HG03175 (cell line): ENCODE results near the gene GFPT1.
"Not testable (repeated sequence)": the region's sequence is repeated elsewhere in the genome, so short reads cannot be mapped to it uniquely, and the experiment has no call there.

Source experiments
- ATAC-seq: cut with Tn5 transposase; IDR thresholded peaks from one replicate; pipeline ENCODE4 v1.9.1; 2021; ENCODE audit warnings: mild to moderate bottlenecking, moderate library complexity; ENCODE audit not compliant: unreplicated experiment

The GFPT1 gene

DNA sequence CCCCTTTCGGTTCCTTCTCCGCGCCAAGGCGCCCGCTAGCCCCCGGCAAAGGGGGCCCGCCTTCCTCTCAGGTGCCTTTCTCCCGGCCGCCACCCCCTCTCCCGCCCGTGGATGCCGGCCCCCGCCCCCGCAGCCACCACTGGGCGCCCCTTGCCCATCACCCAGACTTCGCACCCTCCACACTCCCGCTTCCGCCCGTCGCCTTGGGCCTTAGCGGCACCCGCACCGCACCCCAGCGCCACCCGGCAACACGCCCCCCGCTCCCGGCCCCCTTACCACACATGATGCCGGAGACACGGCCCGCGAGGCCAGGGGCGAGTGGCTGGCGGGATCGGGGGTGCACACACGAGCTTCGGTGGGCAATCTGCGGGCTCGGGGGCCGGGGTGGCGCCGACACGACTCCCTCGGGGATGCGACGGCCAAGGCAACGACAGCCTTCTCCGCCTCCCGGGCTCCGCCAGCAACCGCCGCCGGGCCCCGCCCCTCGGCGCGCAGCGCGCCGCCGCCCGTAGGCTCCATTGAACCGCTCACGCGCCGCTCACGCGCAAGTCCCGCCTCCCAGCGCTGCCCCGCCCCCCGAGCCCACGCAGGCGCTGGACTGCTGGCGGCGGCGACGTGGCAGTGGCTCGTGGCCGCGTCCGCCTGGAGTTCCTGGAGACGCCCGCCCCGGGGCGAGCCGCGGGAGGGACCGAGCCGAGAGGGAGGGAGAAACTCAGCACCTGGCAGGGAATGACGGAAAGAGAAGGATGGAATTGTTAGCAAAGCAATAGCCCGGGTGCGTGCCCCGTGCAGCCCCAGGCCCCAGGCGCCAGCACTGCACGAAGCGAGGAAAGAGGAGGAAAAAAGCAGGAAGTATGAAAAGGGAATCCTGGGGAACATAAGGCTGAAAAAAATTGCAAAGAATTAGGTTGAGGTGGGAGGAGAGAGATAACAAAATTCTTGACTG lies at the start of gene GFPT1:
GFPT1 (minus strand) TSS at position 439 of the 946 bp plus-strand sequence; CDS start at position 283, 156 bp downstream.
- ATAC-seq: peak; percentile 89

DNA sequence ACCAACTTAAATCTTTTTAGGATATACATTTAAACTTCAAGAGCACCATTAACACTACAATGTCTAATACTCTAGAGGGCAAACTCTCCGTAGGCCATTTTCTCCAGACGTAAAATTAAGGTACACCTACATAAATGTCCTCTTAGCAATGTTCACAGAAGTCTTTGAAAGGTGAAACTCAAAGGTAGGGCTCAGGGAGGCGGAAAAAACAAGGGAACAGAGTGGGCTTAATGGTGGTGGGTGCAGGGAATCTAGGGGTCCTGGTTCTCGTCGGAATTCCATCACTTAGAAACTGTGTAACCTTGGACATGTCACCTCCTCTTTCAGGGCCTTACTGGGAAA lies 49.5 kb upstream of the GFPT1 start:
- ATAC-seq: peak; percentile 8

DNA sequence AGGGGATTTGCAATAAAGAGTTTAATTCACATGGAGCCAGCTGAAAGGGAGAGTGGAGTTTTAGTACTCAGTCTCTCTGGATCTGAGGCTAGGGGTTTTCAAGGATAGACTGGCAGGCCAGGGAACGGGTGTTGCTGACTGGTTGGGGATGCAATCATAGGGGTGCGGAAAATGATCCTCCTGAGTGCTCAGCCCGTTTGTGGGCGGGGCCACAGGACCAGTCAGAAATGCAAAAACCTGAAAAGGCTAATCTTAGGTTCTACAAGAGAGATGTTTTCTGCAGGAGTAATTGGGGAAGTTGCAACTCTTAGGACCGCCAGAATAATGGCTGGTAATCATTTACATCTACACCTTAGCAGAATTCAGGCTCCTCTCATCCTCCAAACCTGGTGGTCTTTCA lies 47.7 kb upstream of the GFPT1 start:
- no peak for ATAC-seq

DNA sequence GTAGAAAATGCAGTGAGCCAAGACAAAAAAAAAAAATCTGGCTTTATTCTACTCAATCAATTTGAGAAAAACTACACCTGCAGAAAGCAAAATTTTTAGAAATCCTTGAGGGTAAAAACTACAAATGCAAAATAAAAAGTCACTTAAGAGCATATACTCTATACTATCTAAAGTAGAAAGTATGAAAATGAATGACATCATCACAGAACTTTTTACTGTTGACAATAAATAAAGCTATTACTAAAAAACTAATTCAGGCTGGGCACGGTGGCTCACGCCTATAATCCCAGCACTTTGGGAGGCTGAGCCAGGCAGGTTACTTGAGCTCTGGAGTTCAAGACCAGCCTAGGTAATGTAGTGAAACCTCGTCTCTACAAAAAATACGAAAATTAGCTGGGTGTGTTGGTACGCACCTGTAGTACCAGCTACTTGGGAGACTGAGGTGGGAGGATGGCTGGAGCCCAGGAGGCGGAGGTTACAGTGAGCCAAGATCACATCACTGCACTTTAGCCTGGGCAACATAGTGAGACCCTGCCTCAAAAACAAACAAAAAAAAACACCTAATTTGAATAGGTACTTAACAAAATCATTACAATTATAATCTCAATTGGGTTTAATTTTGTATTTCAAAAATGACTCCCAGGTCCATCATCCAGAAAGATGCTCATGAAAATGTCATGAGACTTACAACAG lies 42.6 kb upstream of the GFPT1 start:
- ATAC-seq: no peak

DNA sequence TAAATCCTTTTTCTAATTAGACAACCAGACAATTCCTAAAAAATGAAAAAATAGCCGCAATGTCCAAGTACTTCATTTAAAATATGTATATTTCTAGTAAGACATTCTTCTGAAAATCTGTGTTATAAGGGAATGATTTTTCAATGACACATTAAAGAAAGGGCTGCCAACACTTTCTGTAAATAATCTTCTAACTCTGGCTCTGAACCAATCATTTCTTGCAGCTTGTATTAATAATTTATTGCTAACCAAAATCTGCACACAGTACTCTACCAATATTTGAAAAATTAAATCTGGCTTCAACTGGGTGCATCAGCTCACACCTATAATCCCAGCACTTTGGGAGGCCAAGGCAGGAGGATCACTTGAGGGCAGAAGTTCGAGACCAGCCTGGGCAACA lies 42.0 kb upstream of the GFPT1 start:
- ATAC-seq: no peak

DNA sequence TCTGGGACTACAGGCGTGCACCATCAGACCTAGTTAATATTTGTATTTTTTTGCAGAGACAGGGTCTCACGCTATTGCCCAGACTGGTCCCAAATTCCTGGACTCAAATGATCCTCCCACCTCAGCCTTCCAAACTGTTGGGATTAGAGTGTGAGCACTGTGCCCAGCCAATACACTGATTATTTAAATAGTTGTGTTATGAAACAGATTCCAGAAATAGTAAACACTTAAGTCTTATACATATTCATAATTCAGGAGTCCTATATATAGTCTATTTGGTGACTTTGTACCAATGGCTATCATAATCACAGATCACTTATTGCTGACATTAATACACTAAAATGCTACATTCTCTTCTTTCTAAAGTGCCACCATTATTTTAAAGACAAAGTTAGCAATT lies 37.4 kb upstream of the GFPT1 start:
- no peak for ATAC-seq

DNA sequence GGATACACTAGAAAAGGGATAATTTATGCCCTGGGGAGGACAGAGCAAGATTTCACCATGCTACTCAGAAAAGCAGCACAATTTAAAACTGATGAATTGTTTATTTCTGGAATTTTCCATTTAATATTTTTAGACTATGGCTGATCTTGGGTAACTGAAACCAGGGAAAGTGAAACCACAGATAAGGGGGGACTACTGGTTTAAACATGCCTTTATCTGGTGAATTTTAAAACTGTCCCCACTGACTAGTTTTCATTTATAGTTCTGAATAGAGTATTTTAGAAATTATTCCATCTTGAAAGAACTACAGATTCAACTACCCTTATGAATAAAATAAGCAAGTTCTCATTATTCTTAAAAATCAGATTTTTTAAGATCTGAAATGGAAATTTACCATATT lies 35.2 kb upstream of the GFPT1 start:
- ATAC-seq: no peak

DNA sequence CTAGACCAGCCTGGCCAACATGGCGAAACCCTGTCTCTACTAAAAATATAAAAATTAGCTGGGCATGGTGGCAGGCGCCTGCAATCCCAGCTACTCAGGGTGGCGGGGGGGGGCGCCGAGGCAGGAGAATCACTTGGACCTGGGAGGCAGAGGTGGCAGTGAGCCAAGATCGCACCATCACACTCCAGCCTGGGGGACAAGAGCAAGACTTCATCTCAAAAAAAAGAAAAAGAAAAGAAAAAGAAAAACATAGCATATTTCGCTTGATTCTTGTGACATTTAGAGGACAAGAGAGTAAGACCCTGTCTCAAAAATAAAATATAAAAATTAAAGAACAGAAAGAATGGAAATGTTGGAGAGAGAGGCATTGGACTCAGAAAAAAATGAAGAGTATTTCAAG lies 32.1 kb upstream of the GFPT1 start:
- not testable (repeated sequence) for ATAC-seq

DNA sequence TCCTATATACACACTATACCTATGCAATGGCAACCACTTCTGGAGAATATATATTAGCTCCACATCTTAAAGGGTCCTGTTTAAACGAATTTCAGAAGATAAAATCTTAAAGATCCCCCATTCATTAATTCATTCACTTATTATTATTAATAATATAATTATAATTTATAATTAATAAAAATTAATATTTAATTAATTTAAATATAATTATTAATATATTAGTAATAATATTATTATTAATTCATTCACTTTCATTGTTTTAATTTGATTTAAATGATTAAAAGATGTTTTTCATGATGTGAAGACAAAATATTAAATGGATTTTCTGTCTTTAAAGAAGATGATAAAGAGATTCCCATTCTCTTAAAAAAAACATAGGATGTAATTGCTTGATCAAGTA lies 29.1 kb upstream of the GFPT1 start:
- ATAC-seq: no peak

DNA sequence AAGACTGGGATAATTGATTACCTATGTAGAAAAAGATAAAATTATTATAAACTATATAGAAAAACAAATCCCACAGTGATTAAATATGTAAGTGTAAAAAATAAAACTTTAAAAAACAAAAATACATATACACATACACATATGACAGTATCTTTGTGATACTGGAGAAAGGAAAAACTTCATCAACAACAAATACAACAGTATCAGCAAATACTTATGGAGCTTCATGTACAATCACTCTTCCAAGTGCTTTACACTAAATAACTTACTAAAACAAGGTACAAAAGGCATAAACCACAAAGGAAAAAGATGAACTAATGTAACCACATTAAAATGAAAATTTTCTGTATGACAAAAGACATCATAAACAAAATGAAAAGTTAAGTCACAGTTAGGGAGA lies 24.1 kb upstream of the GFPT1 start:
- ATAC-seq: no peak

DNA sequence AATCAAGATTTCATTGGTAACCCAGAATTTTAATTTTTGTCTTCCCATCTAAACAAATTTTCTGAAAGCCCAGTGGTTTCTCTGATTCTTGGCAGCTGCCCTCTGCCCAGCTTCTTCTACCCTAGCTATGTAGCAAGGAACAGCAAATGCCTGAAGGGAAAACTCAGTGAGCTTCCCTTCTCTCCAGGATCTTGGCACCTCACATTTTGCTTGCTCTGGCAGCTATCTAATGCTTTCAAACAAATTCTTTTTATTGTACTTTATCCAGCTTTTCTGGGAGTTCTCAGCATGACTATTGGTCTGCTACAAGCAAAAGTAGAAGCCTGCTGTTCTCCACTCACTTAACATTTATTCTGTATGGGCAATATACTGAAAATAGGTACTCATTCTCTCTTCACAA lies 18.3 kb upstream of the GFPT1 start:
- ATAC-seq: no peak

DNA sequence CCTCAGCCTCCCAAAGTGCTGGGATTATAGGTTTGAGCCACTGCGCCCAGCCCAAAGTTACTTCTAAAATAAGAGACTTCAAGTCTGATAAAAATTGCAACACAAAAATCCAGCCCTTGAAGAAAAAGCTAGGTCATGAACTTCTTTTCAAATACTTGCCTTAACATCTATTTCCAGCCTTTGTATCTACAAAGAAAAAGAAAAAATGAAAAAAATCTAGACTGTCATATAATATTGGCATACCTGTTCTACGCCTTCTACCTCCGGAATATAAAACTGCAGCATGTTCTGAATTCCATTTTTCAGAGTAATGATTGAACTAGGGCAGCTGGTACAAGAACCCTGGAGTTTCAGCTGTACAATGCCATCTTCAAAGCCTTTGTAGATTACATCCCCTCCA lies 13.1 kb upstream of the GFPT1 start:
- ATAC-seq: no peak

DNA sequence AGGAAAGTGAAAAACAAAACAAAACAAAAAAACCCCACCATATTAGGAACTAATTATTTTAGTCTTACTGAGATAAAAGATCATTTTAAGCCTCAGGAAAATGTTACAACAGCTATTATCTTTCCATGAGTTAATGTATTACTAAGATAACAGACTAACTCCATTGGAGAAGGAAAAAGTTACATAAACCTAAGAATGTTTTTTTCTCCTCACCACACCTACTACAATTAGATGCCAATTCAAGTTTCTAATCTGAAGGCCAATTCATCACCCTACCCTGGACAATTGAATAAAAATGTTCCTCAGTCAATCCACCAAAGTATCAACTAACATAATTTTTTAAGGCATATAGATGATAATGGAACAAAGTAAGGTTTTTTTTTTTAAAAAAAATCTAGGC lies 10.2 kb upstream of the GFPT1 start:
- ATAC-seq: no peak

DNA sequence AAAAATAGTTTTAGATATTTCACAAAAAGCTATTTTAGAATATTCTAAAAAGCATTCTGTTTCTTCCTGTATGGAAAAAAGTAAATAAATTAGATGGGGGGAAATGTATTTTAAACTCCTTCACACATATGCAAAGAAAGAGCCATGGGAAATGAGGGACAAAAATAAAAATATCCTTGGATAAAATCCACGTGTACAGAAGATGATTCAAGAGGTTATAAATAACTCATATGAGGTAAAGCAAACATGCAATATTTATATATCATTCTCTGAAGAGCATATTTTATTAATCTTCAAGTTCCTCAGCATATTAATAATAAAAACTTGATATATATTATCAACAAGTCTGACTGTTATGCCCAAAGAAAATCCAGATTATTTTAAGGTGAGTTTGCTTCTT lies 8.8 kb upstream of the GFPT1 start:
- ATAC-seq: no peak

DNA sequence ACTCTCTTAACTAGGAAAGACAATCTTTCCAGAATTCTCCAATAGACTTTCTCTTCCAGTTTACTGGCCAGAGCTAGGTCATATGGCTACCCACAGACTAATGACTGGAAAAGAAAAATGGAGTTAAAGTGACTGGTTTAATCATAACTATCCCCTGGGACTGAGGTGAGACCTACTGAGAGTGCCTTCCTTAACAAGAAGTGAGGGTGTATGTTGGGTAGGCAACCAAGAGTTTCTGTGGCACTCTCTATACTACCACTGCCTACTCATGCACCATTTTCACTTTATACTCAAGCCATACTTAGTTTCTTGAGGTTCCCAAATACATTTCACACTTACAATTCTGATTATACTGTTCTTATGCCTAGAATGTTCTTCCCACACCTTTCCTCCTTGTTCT lies 6.9 kb upstream of the GFPT1 start:
- ATAC-seq: no peak

DNA sequence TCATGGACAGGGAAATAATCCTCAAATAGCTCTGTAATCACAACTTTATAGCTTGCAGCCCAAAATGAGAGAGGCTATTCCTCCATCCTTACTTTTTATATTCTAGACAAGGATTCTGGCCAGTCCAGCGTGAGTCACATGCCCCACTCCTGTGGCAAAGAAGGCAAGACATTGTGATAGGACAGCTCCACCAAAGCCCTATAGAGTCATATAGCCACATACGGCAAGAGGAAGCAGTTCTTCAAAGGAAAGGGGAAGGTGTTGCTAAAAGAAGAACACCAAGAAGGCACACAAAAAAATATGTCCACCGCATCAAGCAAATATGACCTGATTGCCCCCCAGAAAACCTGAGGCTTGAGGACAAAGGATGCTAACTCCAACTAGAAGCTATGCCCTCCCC lies 3.4 kb upstream of the GFPT1 start:
- no peak for ATAC-seq

DNA sequence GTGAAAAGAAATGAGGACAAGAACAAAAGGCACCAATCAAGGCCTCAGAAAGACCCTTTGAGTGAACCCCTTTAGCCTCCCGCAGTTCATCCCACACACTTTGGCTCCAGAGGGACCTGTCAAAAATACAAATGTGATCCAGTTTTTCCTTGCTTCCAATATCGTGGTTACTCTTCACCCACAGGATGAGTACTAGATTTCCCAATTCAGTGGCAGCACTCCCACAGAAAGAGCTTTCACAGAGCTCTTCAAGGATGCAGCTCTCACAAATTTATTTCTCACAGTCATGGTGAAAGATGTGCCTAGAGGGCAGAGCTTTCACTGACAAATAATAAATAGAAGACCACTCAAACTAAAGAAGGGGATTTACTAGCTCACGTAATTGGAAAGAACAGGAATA lies 3.0 kb upstream of the GFPT1 start:
- ATAC-seq: no peak

DNA sequence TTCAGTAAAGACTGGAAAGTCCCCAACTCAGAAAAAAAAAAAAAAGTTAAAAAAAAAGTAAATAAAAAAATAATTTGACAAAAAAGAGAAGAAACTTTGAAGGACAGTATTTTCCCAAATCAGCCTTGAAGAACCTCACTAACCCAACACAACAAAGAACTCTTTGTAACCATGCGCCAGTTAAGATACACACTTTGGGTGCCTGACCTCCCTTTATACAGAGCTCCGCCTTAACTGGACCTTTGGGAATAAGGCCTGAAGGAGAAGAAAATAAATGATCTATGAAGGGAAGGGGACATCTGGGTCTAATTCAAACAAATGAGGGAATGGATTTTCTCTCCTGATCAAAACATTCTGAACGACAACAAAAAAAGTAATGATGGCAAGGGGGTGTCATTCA lies 2.2 kb upstream of the GFPT1 start:
- ATAC-seq: no peak

DNA sequence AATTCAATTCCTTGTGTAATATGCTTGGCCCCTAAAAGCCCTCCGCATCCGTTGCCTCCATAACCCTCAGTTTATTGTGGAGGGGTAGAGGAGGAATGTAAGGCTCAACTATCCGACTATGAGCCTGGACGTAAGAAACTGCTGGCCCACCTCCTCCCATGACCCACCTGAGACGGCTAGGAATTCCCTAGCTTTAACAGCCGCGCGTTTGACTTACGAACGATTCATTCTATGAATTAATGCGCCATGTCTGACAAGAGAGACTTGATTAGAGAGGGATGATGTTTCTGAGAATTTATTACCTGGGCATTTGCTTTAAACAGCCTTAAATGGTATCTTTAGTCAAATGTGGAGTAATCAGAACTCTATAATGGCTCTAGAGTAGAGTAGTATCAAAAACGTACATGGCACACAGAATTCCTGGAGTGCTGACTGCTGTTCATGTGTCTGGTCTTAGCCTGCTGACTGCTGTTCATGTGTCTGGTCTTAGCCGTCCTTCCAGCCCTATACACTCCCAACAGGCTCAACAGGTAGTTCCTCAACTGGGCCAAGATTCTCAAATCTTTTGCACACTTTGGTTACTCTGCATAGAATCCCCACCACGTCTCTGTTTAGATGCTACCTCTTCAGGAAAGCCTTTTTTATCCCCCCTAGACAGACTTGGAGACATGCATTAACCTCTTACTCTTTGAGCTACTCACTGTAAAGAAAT lies 899 bp upstream of the GFPT1 start:
- ATAC-seq: no peak

DNA sequence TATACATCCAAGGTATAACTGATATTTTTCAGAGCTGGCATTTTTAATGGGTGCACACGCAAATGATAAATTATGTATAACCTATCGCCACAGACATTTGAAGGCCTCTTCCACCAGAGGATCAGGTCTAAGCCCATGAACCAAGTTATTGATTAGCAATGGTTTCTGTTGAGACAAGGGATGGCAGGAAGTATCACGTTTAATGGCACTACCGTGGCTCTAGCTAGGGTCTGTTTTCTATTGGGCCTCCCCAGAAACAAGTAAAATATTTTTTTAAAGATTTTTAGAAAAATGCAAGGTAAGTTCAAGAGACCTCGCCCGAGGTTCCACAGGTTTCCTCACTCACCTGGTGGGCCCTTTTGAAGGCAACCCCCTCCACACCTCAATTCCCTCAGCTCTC lies 667 bp downstream of the GFPT1 start:
- ATAC-seq: no peak

DNA sequence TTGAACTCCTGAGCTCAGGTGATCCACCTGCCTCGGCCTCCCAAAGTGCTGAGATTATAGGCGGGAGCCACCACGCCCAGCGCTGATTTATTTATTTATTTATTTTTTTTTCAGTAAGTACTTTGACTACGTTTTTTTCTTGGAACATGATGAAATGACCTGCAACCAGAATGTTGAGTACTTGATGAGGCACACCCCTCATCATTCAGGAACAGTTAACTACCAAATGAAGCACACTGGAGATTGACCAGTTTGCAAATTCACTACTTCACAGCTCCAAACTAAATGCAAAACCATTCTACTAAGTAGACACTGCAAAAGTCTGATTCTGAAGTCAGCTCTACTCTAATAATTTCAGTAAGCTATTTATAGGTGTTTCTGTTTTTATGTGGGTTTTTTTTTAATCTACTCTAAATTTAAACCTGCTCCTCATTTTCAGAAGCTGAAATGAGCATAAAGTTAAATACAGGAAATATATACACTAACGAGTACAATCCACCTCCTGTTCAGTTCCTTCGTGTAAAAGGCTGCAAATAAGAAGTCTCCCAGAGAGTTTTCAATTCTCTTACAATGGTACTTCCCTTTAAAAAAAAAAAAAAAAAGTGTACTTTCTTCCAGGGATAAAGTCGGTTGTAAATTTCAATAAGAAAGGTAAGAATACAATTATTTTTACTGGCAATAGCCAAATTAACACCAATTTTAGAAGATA lies 1.4 kb downstream of the GFPT1 start:
- no peak for ATAC-seq
